ENCODE measurements around the gene OSTF1.

DNA sequence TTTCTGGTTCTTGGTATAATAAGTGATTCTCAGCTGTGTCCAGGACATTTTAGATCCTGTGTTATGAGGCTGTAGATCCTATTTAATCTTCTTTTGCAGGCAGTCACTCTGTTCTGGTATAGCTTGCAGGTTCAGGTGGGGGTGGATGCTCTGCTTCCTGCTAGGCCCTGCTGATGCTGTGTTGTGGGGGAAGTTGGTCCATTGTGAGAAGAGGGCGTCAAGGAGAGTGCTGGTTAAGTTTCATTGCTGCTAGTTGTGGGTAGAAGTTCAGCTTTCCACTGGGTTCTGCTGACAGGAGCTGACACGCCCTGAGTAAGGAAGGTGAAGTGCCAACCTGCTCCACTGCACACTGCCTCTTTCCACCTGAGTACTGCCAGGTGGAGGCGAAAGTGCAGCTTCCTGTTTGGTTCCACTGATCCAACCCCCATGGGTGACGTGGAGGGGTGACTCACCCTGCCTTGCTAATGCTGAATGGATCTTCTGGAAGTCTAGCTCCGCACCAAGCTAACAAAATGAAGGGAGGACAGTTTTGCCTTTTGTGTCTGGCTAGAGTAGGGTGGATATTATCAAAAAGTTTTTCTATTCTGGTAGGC is 16.7 kb upstream of the OSTF1 start:
- no peak for TF ChIP-seq ARNTL (CRISPR knock-in tag; IDR thresholded peaks at IDR 0.05; ENCODE audit: borderline replicate concordance, low read depth)
- TF ChIP-seq, protein P1, sequence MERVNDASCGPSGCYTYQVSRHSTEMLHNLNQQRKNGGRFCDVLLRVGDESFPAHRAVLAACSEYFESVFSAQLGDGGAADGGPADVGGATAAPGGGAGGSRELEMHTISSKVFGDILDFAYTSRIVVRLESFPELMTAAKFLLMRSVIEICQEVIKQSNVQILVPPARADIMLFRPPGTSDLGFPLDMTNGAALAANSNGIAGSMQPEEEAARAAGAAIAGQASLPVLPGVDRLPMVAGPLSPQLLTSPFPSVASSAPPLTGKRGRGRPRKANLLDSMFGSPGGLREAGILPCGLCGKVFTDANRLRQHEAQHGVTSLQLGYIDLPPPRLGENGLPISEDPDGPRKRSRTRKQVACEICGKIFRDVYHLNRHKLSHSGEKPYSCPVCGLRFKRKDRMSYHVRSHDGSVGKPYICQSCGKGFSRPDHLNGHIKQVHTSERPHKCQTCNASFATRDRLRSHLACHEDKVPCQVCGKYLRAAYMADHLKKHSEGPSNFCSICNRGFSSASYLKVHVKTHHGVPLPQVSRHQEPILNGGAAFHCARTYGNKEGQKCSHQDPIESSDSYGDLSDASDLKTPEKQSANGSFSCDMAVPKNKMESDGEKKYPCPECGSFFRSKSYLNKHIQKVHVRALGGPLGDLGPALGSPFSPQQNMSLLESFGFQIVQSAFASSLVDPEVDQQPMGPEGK (CRISPR knock-in tag; IDR thresholded peaks at IDR 0.05; ENCODE audit: borderline replicate concordance): no peak
- TF ChIP-seq ZFP3 (CRISPR knock-in tag; IDR thresholded peaks at IDR 0.05): no peak
- no peak for TF ChIP-seq CSDC2 (CRISPR knock-in tag; IDR thresholded peaks at IDR 0.05)
- TF ChIP-seq PPARA (CRISPR knock-in tag; IDR thresholded peaks at IDR 0.05; ENCODE audit: borderline replicate concordance): no peak
- TF ChIP-seq ESRRG (CRISPR knock-in tag; IDR thresholded peaks at IDR 0.05): no peak
- TF ChIP-seq ZFP30 (CRISPR knock-in tag; IDR thresholded peaks at IDR 0.05): no peak
- no peak for TF ChIP-seq ZNF565 (CRISPR knock-in tag; conservative IDR thresholded peaks at IDR 0.05; ENCODE audit: low read depth)
- TF ChIP-seq ISL1 (CRISPR knock-in tag; IDR thresholded peaks at IDR 0.05): no peak
- TF ChIP-seq GLIS3 (CRISPR knock-in tag; IDR thresholded peaks at IDR 0.05): no peak
- no peak for TF ChIP-seq SNAI2 (CRISPR knock-in tag; IDR thresholded peaks at IDR 0.05)
- no peak for TF ChIP-seq ZNF8 (CRISPR knock-in tag; IDR thresholded peaks at IDR 0.05)
- no peak for TF ChIP-seq RARB (CRISPR knock-in tag; IDR thresholded peaks at IDR 0.05)
- TF ChIP-seq ZNF70 (CRISPR knock-in tag; IDR thresholded peaks at IDR 0.05): no peak
